H1 (cell line): ENCODE results near the gene COLEC12. TPM values are rescaled to one million over a fixed set of nuclear protein-coding genes. Genes with fewer than 3 reads are reported as not detected.

Source experiments
- SP2 ChIP-seq: IDR thresholded peaks from 2 replicates; pipeline ENCODE4 v1.6.1; 2012; ENCODE audit warnings: mild to moderate bottlenecking, low read length, inconsistent platforms
- polyA plus RNA-seq, 7 experiments: library from polyadenylated mRNA; depleted of rRNA in 3 of 7; stranded (reverse) in 5 of 7; unstranded in 2 of 7; fragments of >200 nt in 5 of 7; fragments of 200-250 nt in 2 of 7; gene quantifications; 1 replicate in 5 of 7; 2 replicates in 1 of 7; 4 replicates in 1 of 7; pipeline versions ENCODE4 v1.2.1 to v1.2.3, GENCODE V29; 2011 to 2013; ENCODE audit warnings: missing spikeins in 2 of 7, mixed read lengths in 2 of 7
- total RNA-seq: library from RNA; stranded (reverse); fragmentation: NEBNext Ultra II Directional; extraction: Animal tissue kit (Norgen Biotek cat#: 25700); gene quantifications from 2 replicates; pipeline ENCODE4 v1.2.1, GENCODE V29; 2021
- TF ChIP-seq, protein P1 (sequence below): fragments of 300-600 bp; sonication (generic); IDR thresholded peaks from 2 replicates; pipeline ENCODE4 v1.7.1; 2012; ENCODE audit warnings: low read length, moderate library complexity, mild to moderate bottlenecking, inconsistent platforms; ENCODE audit not compliant: insufficient replicate concordance
- TF ChIP-seq, protein P2 (sequence below): IDR thresholded peaks from 2 replicates; pipeline ENCODE4 v1.6.1; 2012; ENCODE audit warnings: low read length, inconsistent platforms

The COLEC12 gene
- total and polyA plus RNA-seq, 2 of the 8 experiments (the other 6 are each of a cell fraction or from before 2014, with no cell fraction given): 0.44 to 2.3 TPM

DNA sequence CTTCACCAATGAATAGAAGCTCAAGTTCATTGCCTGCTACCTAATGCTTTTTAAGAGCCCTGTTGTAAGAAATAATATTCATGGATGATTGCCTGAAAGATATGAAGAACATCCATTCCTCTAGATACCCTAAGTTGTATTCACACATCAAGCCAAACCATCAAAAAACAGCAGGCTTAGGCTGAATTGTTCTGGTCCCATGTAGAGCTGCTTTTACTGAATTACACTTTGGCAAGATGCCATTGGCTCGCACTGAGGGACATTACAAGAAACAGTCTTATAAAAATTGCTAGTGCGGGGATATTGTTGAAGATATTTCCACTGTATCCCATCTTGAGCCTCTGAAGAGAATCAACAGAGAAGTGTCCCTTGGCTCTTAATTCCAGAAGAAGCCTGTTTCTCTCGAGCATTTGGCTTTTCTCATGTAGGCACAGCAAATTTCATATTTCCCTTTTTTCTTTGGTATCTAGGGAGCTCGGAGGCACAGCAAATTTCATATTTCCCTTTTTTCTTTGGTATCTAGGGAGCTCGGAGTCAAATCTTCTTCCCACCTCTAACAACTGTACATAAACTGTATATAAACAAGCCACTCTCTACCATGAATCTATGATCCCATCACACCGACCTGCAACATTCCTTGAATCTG is 107.5 kb downstream of the COLEC12 start (continued):
- TF ChIP-seq, protein P1, sequence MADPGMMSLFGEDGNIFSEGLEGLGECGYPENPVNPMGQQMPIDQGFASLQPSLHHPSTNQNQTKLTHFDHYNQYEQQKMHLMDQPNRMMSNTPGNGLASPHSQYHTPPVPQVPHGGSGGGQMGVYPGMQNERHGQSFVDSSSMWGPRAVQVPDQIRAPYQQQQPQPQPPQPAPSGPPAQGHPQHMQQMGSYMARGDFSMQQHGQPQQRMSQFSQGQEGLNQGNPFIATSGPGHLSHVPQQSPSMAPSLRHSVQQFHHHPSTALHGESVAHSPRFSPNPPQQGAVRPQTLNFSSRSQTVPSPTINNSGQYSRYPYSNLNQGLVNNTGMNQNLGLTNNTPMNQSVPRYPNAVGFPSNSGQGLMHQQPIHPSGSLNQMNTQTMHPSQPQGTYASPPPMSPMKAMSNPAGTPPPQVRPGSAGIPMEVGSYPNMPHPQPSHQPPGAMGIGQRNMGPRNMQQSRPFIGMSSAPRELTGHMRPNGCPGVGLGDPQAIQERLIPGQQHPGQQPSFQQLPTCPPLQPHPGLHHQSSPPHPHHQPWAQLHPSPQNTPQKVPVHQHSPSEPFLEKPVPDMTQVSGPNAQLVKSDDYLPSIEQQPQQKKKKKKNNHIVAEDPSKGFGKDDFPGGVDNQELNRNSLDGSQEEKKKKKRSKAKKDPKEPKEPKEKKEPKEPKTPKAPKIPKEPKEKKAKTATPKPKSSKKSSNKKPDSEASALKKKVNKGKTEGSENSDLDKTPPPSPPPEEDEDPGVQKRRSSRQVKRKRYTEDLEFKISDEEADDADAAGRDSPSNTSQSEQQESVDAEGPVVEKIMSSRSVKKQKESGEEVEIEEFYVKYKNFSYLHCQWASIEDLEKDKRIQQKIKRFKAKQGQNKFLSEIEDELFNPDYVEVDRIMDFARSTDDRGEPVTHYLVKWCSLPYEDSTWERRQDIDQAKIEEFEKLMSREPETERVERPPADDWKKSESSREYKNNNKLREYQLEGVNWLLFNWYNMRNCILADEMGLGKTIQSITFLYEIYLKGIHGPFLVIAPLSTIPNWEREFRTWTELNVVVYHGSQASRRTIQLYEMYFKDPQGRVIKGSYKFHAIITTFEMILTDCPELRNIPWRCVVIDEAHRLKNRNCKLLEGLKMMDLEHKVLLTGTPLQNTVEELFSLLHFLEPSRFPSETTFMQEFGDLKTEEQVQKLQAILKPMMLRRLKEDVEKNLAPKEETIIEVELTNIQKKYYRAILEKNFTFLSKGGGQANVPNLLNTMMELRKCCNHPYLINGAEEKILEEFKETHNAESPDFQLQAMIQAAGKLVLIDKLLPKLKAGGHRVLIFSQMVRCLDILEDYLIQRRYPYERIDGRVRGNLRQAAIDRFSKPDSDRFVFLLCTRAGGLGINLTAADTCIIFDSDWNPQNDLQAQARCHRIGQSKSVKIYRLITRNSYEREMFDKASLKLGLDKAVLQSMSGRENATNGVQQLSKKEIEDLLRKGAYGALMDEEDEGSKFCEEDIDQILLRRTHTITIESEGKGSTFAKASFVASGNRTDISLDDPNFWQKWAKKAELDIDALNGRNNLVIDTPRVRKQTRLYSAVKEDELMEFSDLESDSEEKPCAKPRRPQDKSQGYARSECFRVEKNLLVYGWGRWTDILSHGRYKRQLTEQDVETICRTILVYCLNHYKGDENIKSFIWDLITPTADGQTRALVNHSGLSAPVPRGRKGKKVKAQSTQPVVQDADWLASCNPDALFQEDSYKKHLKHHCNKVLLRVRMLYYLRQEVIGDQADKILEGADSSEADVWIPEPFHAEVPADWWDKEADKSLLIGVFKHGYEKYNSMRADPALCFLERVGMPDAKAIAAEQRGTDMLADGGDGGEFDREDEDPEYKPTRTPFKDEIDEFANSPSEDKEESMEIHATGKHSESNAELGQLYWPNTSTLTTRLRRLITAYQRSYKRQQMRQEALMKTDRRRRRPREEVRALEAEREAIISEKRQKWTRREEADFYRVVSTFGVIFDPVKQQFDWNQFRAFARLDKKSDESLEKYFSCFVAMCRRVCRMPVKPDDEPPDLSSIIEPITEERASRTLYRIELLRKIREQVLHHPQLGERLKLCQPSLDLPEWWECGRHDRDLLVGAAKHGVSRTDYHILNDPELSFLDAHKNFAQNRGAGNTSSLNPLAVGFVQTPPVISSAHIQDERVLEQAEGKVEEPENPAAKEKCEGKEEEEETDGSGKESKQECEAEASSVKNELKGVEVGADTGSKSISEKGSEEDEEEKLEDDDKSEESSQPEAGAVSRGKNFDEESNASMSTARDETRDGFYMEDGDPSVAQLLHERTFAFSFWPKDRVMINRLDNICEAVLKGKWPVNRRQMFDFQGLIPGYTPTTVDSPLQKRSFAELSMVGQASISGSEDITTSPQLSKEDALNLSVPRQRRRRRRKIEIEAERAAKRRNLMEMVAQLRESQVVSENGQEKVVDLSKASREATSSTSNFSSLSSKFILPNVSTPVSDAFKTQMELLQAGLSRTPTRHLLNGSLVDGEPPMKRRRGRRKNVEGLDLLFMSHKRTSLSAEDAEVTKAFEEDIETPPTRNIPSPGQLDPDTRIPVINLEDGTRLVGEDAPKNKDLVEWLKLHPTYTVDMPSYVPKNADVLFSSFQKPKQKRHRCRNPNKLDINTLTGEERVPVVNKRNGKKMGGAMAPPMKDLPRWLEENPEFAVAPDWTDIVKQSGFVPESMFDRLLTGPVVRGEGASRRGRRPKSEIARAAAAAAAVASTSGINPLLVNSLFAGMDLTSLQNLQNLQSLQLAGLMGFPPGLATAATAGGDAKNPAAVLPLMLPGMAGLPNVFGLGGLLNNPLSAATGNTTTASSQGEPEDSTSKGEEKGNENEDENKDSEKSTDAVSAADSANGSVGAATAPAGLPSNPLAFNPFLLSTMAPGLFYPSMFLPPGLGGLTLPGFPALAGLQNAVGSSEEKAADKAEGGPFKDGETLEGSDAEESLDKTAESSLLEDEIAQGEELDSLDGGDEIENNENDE: no peak
- TF ChIP-seq, protein P2, sequence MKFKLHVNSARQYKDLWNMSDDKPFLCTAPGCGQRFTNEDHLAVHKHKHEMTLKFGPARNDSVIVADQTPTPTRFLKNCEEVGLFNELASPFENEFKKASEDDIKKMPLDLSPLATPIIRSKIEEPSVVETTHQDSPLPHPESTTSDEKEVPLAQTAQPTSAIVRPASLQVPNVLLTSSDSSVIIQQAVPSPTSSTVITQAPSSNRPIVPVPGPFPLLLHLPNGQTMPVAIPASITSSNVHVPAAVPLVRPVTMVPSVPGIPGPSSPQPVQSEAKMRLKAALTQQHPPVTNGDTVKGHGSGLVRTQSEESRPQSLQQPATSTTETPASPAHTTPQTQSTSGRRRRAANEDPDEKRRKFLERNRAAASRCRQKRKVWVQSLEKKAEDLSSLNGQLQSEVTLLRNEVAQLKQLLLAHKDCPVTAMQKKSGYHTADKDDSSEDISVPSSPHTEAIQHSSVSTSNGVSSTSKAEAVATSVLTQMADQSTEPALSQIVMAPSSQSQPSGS: no peak
- no peak for TF ChIP-seq SP2
